IMR-90 (cell line): ENCODE measurements around the gene DNAJB2. TPM values are rescaled to one million over a fixed set of nuclear protein-coding genes. Genes with fewer than 3 reads are reported as not detected.

ENCODE experiments used
- ATAC-seq: fragments of 200-7000 bp; cut with Tn5 transposase; 2 replicates; pipeline ENCODE4 v1.9.1; 2020; ENCODE audit warnings: low read depth, mild to moderate bottlenecking, moderate library complexity
- BruUV-seq: library from RNA; stranded (reverse); fragments of 400-500 nt; replicated peaks from 2 replicates; lab custom pipeline; 2021; lab: Mats Ljungman, UMichigan
- CTCF ChIA-PET: fragments of 300-600 bp; formaldehyde crosslinking; extraction: SDS; loops from one replicate; lab custom pipeline; 2021; ENCODE audit warnings: antibody characterized with exemption; lab: Yijun Ruan, JAX
- POLR2A ChIA-PET: fragments of 300-600 bp; sonication (Branson Sonifier 250); formaldehyde crosslinking; loops from one replicate; lab custom pipeline; 2022; ENCODE audit warnings: antibody characterized with exemption; ENCODE audit not compliant: unreplicated experiment; lab: Charles Lee
- DNase-seq: peaks from one replicate; pipeline ENCODE4 v3.0.0; 2013
- H2AFZ ChIP-seq: replicated peaks from 2 replicates; pipeline ENCODE3; 2013; ENCODE audit warnings: low read length, mild to moderate bottlenecking; ENCODE audit not compliant: poor library complexity
- H2AK5ac ChIP-seq: 2 replicates; pipeline ENCODE4 v1.6.1; 2013; ENCODE audit warnings: low read depth, low read length, inconsistent platforms
- H2AK9ac ChIP-seq: replicated peaks from 2 replicates; pipeline ENCODE3; 2013; ENCODE audit warnings: mild to moderate bottlenecking, low read depth, low read length, moderate library complexity; ENCODE audit not compliant: poor library complexity
- H2BK120ac ChIP-seq: 2 replicates; pipeline ENCODE4 v1.6.1; 2013; ENCODE audit warnings: low read depth, low read length, inconsistent platforms
- H2BK15ac ChIP-seq: 3 replicates; pipeline ENCODE4 v1.6.1; 2013; ENCODE audit warnings: low read depth, low read length, inconsistent platforms
- H2BK20ac ChIP-seq: 2 replicates; pipeline ENCODE4 v1.6.1; 2013; ENCODE audit warnings: low read depth, mild to moderate bottlenecking, inconsistent platforms, low read length, moderate library complexity
- H2BK5ac ChIP-seq: 2 replicates; pipeline ENCODE4 v1.6.1; 2013; ENCODE audit warnings: mild to moderate bottlenecking, low read depth, low read length, inconsistent platforms; ENCODE audit not compliant: poor library complexity, severe bottlenecking
- H3K14ac ChIP-seq: replicated peaks from 2 replicates; pipeline ENCODE4 v1.6.1; 2013; ENCODE audit warnings: low read depth, low read length, inconsistent platforms
- H3K18ac ChIP-seq: 2 replicates; pipeline ENCODE4 v1.6.1; 2013; ENCODE audit warnings: low read depth, low read length, control low read depth
- H3K23ac ChIP-seq: 2 replicates; pipeline ENCODE4 v1.6.1; 2013; ENCODE audit warnings: low read depth, low read length, inconsistent platforms
- H3K27ac ChIP-seq: 2 replicates; pipeline ENCODE4 v1.5.1; 2013; ENCODE audit warnings: mild to moderate bottlenecking, control low read depth, low read length; ENCODE audit not compliant: insufficient read depth
- H3K27me3 ChIP-seq: 2 replicates; pipeline ENCODE4 v1.6.1; 2013; ENCODE audit warnings: low read length; ENCODE audit not compliant: control insufficient read depth, insufficient read depth
- H3K36me3 ChIP-seq: 2 replicates; pipeline ENCODE4 v1.6.1; 2013; ENCODE audit warnings: low read length, mixed read lengths; ENCODE audit not compliant: control insufficient read depth, insufficient read depth
- H3K4ac ChIP-seq: 2 replicates; pipeline ENCODE4 v1.6.1; 2013; ENCODE audit warnings: low read depth, low read length, inconsistent platforms
- H3K4me1 ChIP-seq: 2 replicates; pipeline ENCODE4 v1.6.1; 2013; ENCODE audit warnings: low read length, mixed read lengths; ENCODE audit not compliant: control insufficient read depth, insufficient read depth
- H3K4me2 ChIP-seq: 2 replicates; pipeline ENCODE4 v1.6.1; 2013; ENCODE audit warnings: low read depth, mild to moderate bottlenecking, control low read depth, low read length, moderate library complexity
- H3K4me3 ChIP-seq: 2 replicates; pipeline ENCODE4 v1.5.1; 2013; ENCODE audit warnings: low read depth, mild to moderate bottlenecking, control low read depth, low read length, moderate library complexity; ENCODE audit not compliant: insufficient read depth
- H3K56ac ChIP-seq: 2 replicates; pipeline ENCODE4 v1.6.1; 2013; ENCODE audit warnings: low read length, inconsistent platforms; ENCODE audit not compliant: insufficient read depth; ENCODE audit errors: extremely low read depth
- H3K79me1 ChIP-seq, 2 experiments: 2 replicates each; pipeline ENCODE4 v1.6.1; 2013; ENCODE audit warnings: low read length in 2 of 2, inconsistent platforms in 1 of 2, low read depth in 1 of 2
- H3K9ac ChIP-seq: 2 replicates; pipeline ENCODE4 v1.6.1; 2013; ENCODE audit warnings: low read depth, low read length, control low read depth
- H3K9me1 ChIP-seq: 2 replicates; pipeline ENCODE4 v1.6.1; 2013; ENCODE audit warnings: low read length, inconsistent platforms; ENCODE audit not compliant: insufficient read depth
- H3K9me3 ChIP-seq: 2 replicates; pipeline ENCODE4 v1.6.1; 2013; ENCODE audit warnings: low read length; ENCODE audit not compliant: control insufficient read depth, insufficient read depth
- H4K20me1 ChIP-seq: 2 replicates; pipeline ENCODE4 v1.6.1; 2013; ENCODE audit warnings: low read length, inconsistent platforms; ENCODE audit not compliant: insufficient read depth
- H4K5ac ChIP-seq: 2 replicates; pipeline ENCODE4 v1.6.1; 2013; ENCODE audit warnings: mild to moderate bottlenecking, low read depth, low read length, control low read depth
- H4K8ac ChIP-seq, 2 experiments: 2 replicates each; pipeline ENCODE4 v1.6.1; 2013; ENCODE audit warnings: low read depth in 2 of 2, low read length in 2 of 2, control low read depth in 1 of 2, inconsistent platforms in 1 of 2
- H4K91ac ChIP-seq: 2 replicates; pipeline ENCODE4 v1.6.1; 2013; ENCODE audit warnings: low read depth, low read length, inconsistent platforms; ENCODE audit not compliant: insufficient read depth
- CEBPB ChIP-seq: IDR thresholded peaks from 2 replicates; pipeline ENCODE4 v1.6.1; 2012; ENCODE audit warnings: low read depth, low read length, improper control_type of control experiment
- CTCF ChIP-seq: conservative IDR thresholded peaks from 2 replicates; pipeline ENCODE4 v1.5.1; 2012; ENCODE audit warnings: mild to moderate bottlenecking, low read depth, low read length, improper control_type of control experiment
- MAZ ChIP-seq: IDR thresholded peaks from 2 replicates; pipeline ENCODE4 v1.6.1; 2012; ENCODE audit warnings: low read depth, mild to moderate bottlenecking, low read length, improper control_type of control experiment, moderate library complexity, borderline replicate concordance
- MXI1 ChIP-seq: IDR thresholded peaks from 2 replicates; pipeline ENCODE4 v1.6.1; 2012; ENCODE audit warnings: low read depth, mild to moderate bottlenecking, low read length, moderate library complexity, borderline replicate concordance
- NFE2L2 ChIP-seq: fragments of 150-350 bp; IDR thresholded peaks from 2 replicates; pipeline ENCODE4 v1.6.1; 2016; ENCODE audit warnings: low read depth, mild to moderate bottlenecking, low read length
- RAD21 ChIP-seq: IDR thresholded peaks from 2 replicates; pipeline ENCODE4 v1.6.1; 2012; ENCODE audit warnings: low read length, improper control_type of control experiment
- SMC3 ChIP-seq: fragments of 150-350 bp; IDR thresholded peaks from 2 replicates; pipeline ENCODE4 v1.6.1; 2016; ENCODE audit warnings: low read depth, mild to moderate bottlenecking, antibody characterized with exemption, low read length, moderate library complexity
- USF2 ChIP-seq: fragments of 150-350 bp; IDR thresholded peaks from 2 replicates; pipeline ENCODE4 v1.6.1; 2017; ENCODE audit warnings: mild to moderate bottlenecking, antibody characterized with exemption, low read length, low read depth
- WGBS, 2 experiments: methylation state at CpG; one replicate each; pipeline versions ENCODE4 v1.1.5 to v1.1.7; 2013; ENCODE audit warnings: missing lambda C conversion rate in 2 of 2; ENCODE audit not compliant: insufficient read length in 1 of 2; ENCODE audit errors: extremely low coverage in 2 of 2; 5-methylcytosine and 5-hydroxymethylcytosine counted together
- dilution Hi-C: fragments of 300-500 bp; cut with HindIII; formaldehyde crosslinking; loops from one replicate; pipeline ENCODE4 v1.14.3; 2018; ENCODE audit warnings: low sequenced_read_pairs; ENCODE audit not compliant: unreplicated experiment
- in situ Hi-C: fragments of 300-500 bp; cut with MboI; formaldehyde crosslinking; loops from 3 replicates; pipeline ENCODE4 v1.14.3; 2019; ENCODE audit warnings: low sequenced_read_pairs, inconsistent platforms, mixed read lengths
- intact Hi-C: fragments of 100-400 bp; cut with micrococcal nuclease; formaldehyde crosslinking; loops from 2 replicates; pipeline ENCODE4 v1.10.0; 2022
- polyA plus RNA-seq, 3 experiments: library from polyadenylated mRNA; depleted of rRNA; stranded (reverse); fragments of >200 nt; gene quantifications; 2 replicates each; pipeline ENCODE4 v1.2.3, GENCODE V29; 2012; ENCODE audit warnings: low replicate concordance in 1 of 3
- total RNA-seq: library from RNA; depleted of rRNA; stranded (reverse); fragments of >200 nt; gene quantifications from 2 replicates; pipeline ENCODE4 v1.2.3, GENCODE V29; 2012

Gene DNAJB2
- total and polyA plus RNA-seq, 2 of the 4 experiments (the other 2 are of a cell fraction), result 30.6 to 45.8 TPM

DNA sequence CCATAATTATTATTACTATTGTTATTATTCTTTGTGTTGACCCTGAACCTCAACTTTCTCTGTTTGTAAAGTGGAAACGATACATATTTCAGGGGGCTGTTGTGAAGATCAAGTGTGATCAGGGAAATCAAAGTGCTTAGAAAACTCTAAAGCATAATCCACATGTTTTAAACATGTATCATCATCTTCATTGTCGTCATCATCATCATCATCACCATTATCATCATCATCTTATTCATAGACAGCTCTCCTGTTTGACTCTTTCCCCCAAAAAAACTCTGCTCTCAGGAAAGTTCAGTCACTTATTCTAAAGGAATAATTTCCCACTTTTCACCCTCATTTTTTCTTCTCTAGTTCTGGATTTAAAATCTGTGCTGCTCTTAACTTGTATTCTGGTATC, 25.1 kb downstream of the DNAJB2 start:
- Histone ChIP-seq H3K27me3 (no peaks in the 10 kb centered on the region), H3K56ac (no peak overlapping the region), H2AFZ (no peak overlapping the region), H3K9me3 (no peaks in the 10 kb centered on the region), H2BK20ac (no peak overlapping the region), H3K14ac (no peak overlapping the region), H3K18ac (no peak overlapping the region), H2AK9ac (no peak overlapping the region), H3K9ac (no peak overlapping the region), H2BK120ac (no peak overlapping the region), H3K23ac (no peak overlapping the region), H4K91ac (no peak overlapping the region), H4K20me1 (peaks cover 7% of the 10 kb centered on the region), H3K27ac (no peak overlapping the region), H3K36me3 (peaks cover 4% of the 10 kb centered on the region), H2AK5ac (no peak overlapping the region), H3K4me3 (no peak overlapping the region), H3K79me1 (no peaks in the 10 kb centered on the region), H3K9me1 (no peaks in the 10 kb centered on the region), H3K4ac (no peak overlapping the region), H2BK15ac (no peak overlapping the region), H3K4me2 (no peak overlapping the region), H4K5ac (no peak overlapping the region), H2BK5ac (no peak overlapping the region), H3K4me1 (peaks cover 3% of the 10 kb centered on the region; the same call in 1 of the 2 replicates), H4K8ac (no peak overlapping the region)
- BruUV-seq, result no TSS peak
- ATAC-seq (no peak), DNase-seq (no peak)
- TF ChIP-seq MXI1 (no peak), SMC3 (no peak), NFE2L2 (no peak), MAZ (no peak), CTCF (no peak), CEBPB (no peak), USF2 (no peak), RAD21 (no peak)
- POLR2A ChIA-PET, result no interaction called here
- intact Hi-C loops (no loop called here), in situ Hi-C loops (no loop called here), dilution Hi-C loops (no loop called here)
- CTCF ChIA-PET, result interaction anchor here (0.8 to 2.5 kb wide), 3 partner anchors 9 to 45 kb away, joined by 3 to 10 read pairs (median 3); no protein-coding TSS in a partner anchor
- WGBS, 2 experiments, result 50% methylated on average over 1 of the region's 2 CpGs; no CpG with 5 or more reads in 1 of the 2 experiments
